HG03060 (cell line): ENCODE results near the gene PDS5B.

Experiments
- ATAC-seq: cut with Tn5 transposase; IDR thresholded peaks from one replicate; pipeline ENCODE4 v1.9.1; 2021; ENCODE audit warnings: low read depth, moderate number of reproducible peaks; ENCODE audit not compliant: unreplicated experiment

Gene PDS5B

DNA sequence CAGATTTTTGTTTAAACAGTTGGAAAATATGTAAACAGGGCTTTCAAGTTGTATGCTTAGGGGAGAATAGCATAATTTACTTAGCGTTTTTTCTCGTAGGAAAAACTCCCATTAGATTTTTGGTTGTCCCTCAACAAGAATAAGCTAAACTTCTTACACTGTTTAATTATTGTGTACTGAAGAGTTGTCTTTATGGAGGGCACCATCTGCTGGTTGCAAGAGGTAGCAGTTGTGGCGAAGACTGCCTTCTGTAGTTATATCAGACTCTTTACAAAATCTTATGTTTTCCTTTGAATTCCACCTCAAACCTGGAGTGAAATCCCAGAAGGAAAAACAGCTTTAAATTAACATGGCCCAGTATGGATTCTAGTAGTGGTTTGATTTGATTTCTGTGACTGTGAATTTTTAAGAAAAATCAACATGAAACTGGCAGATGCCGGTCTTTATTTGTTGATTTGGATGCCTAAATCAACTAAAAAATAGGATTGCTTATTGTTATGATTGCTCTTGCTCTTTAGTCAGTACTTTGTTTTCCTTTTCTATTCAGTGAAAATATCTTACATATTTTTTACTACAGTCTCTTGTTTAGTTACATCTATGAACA lies 53.4 kb downstream of the PDS5B start:
- ATAC-seq = no peak

DNA sequence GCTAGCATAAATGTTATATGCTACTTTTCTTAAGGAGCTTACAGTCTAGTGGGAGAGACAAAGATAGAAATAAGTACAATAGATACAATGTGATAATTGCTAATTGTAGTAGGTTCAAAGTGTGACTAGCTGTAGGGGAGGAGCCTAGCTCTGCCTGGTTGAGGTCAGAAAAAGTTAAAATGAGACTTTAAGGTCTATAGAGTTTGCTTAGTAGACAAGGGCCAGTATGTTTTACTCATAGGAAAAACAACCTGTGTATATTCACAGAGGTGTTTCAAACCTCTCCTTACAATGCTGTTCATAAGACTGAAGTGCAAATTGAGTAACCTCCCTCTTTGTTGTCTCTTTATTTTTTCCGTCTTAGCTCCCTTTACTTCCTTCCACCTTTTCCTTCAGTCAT lies 56.1 kb downstream of the PDS5B start:
- no peak for ATAC-seq

DNA sequence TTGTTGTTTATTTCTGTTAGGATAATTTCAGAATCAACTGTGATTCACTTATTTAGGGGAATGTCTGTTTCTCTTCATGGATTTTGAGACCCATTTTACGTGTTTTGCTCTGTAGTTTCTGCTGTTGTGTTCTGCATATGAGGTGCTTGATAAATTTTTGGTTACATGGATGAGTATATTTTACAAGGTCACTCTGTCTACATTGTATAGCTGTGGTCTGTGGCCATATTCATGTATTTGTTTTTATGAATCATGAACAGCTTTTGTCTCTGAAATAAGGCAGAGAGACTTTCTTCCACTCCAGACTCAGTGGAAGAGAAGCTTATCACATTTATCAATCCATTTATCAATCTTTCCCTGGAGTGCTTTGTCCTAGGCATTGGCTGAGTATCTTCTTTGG lies 56.6 kb downstream of the PDS5B start:
- ATAC-seq = no peak

GRCh38 chr13:32645854-32646253 lies 59.6 kb downstream of the PDS5B start:
- ATAC-seq = no peak

DNA sequence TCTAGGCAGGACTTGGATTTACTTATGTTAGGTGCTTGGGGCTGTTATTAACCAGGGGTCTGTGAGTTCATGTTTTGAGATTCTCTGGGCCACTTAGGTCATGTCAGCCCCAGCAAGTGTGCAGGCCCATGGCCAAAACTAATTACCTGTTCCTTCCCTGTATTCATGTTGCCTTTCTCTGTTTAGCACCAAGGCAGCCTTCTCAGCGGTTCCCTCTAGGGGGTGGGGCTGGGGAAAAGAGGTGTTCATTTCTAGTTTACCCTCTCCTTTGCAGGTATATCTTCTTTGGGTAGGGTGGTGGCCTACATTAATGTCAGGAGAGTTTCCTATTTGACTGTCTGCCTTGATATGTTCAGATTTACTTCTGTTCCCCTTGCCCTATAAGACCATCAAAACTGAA lies 61.7 kb downstream of the PDS5B start:
- no peak for ATAC-seq

GRCh38 chr13:32650705-32651311 lies 64.6 kb downstream of the PDS5B start:
- peak; percentile 59 for ATAC-seq

DNA sequence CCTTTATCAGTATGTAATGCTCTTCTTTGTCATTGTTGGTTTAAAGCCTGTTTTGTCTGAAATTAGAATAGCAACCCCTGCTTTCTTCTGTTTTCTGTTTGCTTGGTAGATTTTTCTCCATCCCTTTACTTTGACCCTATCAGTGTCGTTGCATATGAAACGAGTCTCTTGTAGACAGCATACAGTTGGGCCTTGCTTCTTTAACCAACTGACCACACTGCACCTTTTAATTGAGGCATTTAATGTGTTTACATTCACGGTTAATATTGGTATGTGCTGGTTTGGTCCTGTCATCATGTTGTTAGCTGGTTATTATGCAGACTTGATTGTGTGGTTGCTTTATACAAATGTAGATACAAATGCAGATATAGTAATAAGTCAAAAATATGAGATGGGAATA lies 71.1 kb downstream of the PDS5B start:
- no peak for ATAC-seq

DNA sequence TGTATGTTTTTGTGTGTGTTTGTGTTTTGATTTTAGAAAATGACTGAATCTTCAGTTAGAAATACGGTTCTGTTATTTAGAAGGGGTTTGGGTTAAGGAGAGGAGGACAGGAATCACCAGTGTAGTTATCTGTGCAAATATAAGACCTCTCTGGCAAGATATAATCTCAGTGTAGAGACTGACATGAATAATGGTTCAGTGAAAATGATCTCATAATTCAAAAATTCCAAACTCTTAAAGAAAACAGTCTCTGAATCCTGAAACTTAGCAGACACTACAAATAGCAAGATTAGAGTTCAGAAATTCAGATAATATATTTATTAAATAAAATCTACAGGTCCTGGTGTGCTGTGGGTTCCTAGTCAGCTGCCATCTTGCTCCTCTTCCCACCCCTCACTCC lies 73.5 kb downstream of the PDS5B start:
- no peak for ATAC-seq

- ATAC-seq = no peak
Observed at GRCh38 chr13:32660227-32660626, 74.0 kb downstream of the PDS5B start.

DNA sequence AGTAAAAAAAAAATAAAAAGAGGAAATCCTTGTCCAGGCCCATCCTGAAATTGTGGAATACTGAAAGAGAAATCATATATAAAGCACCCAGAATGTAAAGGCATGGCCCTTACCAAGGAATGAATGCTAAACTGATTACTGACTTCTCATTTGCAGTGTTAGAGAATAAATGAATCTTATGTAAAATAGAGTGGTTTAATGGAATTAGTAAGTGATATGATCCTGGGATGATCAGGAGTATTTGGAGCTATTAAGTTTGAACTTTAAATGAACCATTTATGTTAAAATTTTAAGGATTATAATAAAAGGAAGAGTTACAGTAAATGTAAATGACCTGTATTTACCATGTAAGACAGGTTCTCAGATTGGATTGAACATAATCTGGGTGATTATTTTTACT lies 75.4 kb downstream of the PDS5B start:
- no peak for ATAC-seq

- no peak for ATAC-seq
Observed at GRCh38 chr13:32663660-32664059, 77.4 kb downstream of the PDS5B start.

- ATAC-seq = no peak
Observed at GRCh38 chr13:32666990-32667571, 80.8 kb downstream of the PDS5B start.

- ATAC-seq = no peak
Observed at GRCh38 chr13:32669030-32669646, 82.9 kb downstream of the PDS5B start.

DNA sequence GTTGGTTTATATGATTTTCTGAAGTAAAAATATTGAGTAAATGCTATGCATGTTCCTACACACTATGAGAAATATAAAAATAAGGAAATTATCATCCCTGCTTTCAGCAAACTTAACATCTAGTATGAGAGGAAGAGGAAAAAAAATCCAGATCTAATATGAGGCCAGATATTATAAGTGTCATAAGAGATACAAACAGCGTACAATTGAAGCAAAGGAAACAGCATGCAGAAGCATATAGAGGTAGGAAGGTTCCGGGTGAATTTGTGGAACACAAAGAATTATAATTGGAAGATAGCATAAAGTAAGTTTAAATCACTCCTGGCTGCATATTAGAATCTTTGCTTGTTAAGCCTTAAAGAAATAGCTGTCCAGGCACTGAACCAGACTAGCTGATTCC lies 88.3 kb downstream of the PDS5B start:
- ATAC-seq = no peak

DNA sequence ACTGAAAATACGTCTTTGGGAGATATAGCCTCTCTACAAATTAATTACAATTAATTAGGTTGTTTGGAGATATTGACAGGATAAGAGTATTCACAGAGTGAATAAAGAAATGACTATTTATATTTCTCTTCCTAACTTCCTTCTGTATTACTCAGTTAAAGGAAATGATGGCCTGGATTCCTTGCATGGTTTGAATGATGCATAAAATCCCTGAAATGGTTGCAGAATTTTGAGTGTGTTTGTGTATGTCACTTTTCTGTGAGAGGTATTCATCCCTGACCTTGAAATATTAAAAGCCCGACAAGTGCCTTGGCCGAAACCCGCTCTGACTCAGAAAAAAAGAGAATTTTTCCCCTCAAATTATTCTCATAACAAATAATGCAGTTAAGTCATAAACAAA lies 90.0 kb downstream of the PDS5B start:
- no peak for ATAC-seq

DNA sequence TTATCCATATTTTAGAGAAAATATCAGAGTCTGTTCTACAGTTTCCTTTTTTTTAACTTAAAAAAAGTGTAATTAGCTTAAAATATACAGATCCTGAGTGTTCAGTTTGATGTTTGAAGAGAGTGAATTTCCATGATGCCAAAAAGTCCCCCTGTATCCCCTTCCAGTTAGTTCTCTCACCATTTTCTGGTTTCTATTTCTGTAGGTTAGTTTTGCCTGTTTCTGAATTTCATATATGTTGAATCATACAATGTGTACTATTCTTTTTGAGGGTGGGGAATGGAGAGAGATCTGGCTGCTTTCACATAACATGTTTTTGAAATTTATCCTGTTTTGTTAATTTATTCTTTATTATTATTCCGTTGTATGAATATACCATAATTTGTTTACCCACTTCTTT lies 95.9 kb downstream of the PDS5B start:
- ATAC-seq = no peak

DNA sequence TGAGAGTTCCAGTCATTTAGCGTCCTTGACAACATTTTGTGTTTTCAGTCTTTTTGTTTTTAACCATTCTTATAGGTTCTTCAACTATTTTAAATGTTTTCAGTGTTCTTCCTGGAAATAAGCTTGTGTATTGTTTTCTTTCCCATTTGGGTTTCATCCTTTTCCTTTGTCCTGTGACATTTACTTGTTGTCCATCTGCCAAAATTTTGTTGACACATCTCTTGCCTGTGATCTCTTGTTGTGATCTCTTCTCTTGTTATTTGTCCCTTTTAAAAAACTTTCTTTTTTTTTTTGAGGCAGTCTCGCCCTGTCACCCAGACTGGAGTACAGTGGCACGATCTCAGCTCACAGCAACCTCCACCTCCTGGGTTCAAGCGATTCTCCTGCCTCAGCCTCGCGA lies 96.5 kb downstream of the PDS5B start:
- ATAC-seq = no peak

DNA sequence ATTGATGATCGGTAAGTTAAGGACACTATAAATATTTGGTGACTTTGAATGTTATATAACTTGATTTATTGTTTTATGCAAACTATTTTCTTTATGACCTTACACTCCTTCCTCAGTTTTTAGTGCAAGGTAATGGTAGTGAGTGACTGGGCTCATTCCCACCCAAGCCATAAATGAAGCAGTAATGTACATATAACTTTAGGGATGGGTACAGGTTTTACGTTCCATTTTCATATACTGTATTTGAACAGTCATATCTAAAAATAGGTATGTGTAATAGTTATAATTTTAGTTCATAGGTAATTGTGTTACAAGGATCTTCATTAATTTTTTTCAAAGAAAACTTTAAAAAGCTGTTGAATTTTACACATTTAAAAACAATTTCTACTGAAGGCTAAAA lies 101.0 kb downstream of the PDS5B start:
- ATAC-seq = no peak

- ATAC-seq = no peak
Observed at GRCh38 chr13:32695602-32696250, 109.5 kb downstream of the PDS5B start.

DNA sequence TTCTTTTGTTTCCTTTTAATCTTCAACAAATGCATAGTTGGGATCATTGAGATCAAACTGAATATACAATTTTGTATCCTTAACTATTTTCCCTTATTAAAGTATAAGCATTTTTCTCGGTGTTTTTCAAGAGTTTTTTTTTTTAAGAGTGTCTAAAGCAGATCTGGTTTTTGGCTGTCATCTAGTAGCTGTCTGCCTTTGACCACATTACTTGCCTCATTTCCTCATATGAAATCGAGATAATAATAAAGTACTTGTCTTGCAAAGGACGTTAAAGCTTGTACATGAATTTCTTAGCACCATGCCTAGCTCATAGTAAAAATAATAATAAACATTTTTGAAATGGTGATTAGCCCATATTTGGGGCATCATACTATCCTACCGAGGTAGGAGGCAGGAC lies 121.2 kb downstream of the PDS5B start:
- ATAC-seq = no peak

DNA sequence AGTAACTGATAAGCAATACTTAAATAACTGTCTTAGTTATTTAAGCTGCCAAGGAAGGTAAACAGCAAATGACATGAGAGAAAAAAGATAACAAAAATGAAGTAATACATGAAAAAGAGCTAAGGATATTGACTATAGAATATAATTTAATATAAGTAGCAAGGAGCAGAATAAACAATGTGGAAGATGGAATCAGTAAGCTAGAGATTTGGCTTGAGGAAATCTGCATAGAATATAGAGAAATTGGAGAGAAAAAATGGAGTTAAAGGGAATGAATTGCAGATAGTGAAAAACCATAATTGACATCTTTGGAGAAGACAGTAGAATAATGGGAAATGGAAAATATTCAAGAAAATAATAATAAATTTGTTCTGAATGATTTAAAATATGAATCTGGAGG lies 127.1 kb downstream of the PDS5B start:
- no peak for ATAC-seq
